Esophagus muscularis mucosa (tissue), 3 donors: ENCODE results near the gene ACTN3.

Experiments used
- POLR2AphosphoS5 ChIP-seq, 2 donors: sonication (generic); formaldehyde crosslinking; IDR thresholded peaks; one replicate each; pipeline ENCODE4 v1.6.1; 2017; ENCODE audit warnings: antibody characterized with exemption in 2 of 2
- TF ChIP-seq, protein P1 (sequence below), 3 experiments: fragments of 200-600 bp in 2 of 3; fragments of 450-650 bp in 1 of 3; sonication (generic) in 2 of 3; IDR thresholded peaks; one replicate each; pipeline ENCODE4 v1.5.1; 2017 to 2019; ENCODE audit warnings: antibody characterized with exemption in 3 of 3, mild to moderate bottlenecking in 2 of 3, moderate library complexity in 1 of 3

DNA sequence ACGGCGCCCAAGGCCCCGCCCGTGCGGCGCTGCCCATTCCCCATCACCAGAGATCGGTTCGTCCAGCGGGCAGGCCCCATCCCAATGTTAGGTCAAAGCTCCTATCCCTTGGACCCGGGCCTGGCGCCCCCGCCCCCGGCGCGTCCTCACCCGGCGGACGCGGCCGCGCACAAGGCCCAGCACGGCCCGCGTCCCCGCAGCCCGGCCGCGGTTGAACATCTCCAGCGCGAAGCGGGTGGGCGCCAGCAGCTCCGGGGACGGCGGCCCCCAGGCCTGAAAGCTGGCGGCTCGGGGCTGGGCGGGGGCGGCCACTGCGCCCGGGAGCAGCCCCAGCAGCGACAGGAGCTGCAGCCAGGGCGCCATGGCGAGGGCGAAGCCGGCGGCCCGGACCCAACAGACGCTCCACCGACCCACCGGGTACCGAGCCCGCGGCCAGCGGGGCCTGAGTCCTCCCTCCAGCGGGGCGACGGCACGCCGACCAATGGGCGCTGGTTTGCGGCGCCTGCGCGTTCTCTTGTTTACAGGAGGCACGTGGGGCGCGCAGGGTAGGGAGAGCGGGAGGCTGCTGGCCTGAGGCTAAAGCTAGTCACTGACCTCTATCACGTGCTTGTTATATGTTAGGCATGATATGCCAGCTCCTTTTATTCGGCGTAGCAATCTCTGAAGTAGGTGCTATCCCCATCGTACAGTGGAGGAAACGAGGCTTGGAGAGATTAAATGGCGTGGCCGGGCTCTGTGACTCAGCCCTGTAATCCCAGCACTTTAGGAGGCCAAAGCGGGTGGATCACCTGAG lies 21.6 kb downstream of the ACTN3 start, which contains the start of gene CTSF:
- TF ChIP-seq, protein P1, sequence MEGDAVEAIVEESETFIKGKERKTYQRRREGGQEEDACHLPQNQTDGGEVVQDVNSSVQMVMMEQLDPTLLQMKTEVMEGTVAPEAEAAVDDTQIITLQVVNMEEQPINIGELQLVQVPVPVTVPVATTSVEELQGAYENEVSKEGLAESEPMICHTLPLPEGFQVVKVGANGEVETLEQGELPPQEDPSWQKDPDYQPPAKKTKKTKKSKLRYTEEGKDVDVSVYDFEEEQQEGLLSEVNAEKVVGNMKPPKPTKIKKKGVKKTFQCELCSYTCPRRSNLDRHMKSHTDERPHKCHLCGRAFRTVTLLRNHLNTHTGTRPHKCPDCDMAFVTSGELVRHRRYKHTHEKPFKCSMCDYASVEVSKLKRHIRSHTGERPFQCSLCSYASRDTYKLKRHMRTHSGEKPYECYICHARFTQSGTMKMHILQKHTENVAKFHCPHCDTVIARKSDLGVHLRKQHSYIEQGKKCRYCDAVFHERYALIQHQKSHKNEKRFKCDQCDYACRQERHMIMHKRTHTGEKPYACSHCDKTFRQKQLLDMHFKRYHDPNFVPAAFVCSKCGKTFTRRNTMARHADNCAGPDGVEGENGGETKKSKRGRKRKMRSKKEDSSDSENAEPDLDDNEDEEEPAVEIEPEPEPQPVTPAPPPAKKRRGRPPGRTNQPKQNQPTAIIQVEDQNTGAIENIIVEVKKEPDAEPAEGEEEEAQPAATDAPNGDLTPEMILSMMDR (IDR thresholded peaks at IDR 0.05), result peak in 1 of 3 experiments; percentile 26
- peak; percentile 69 to 86 for TF ChIP-seq POLR2AphosphoS5 (IDR thresholded peaks at IDR 0.05)
